ENCODE results near the gene CABP1. TPM values are rescaled to one million over a fixed set of nuclear protein-coding genes. Genes with fewer than 3 reads are reported as not detected.
A peak's percentile ranks its signal among the peaks of the same experiment; 100 is the strongest.

The CABP1 gene
- total RNA-seq, 1 donor from 2014 or later, result 0.47 TPM

GRCh38 chr12:120686151-120686689 is 45.8 kb downstream of the CABP1 start:
- Mint-ChIP-seq H3K27ac (peak overlapping the region; percentile 93), H3K9me3 (no peaks in the 10 kb centered on the region), H3K27me3 (ENCODE audit: insufficient read depth, low read depth) (peaks cover 7% of the 10 kb centered on the region), H3K4me3 (peak overlapping the region; percentile 95), H3K4me1 (peaks cover 33% of the 10 kb centered on the region), H3K36me3 (no peaks in the 10 kb centered on the region)
- Histone ChIP-seq H3K27me3 (no peaks in the 10 kb centered on the region), H3K4me1 (peaks cover 18% of the 10 kb centered on the region), H3K4me3 (peak overlapping the region; percentile 91), H3K27ac (peak overlapping the region; percentile 99), H3K9ac (peak overlapping the region; percentile 90), H3K9me3 (ENCODE audit: low read depth) (no peaks in the 10 kb centered on the region), H4K20me1 (ENCODE audit: low read depth) (peaks cover 38% of the 10 kb centered on the region), H3K36me3 (no peaks in the 10 kb centered on the region), H3K79me2 (ENCODE audit: low read depth) (peaks cover 42% of the 10 kb centered on the region), H3K4me2 (peak overlapping the region; percentile 93), H2AFZ (replicated peaks) (peak overlapping the region; percentile 98), H3F3A (ENCODE audit: low read depth) (peaks cover 20% of the 10 kb centered on the region)
- peak; percentile 100 for DNase-seq (ENCODE audit: low spot score)
- no peak for TF ChIP-seq EZH2 (IDR thresholded peaks at IDR 0.05)
- no peak for TF ChIP-seq CTCF (IDR thresholded peaks at IDR 0.05)
- no peak for TF ChIP-seq EZH2phosphoT487 (IDR thresholded peaks at IDR 0.05)

- Mint-ChIP-seq H3K27me3 (ENCODE audit: insufficient read depth, low read depth) (peaks cover 7% of the 10 kb centered on the region), H3K4me1 (peaks cover 39% of the 10 kb centered on the region), H3K27ac (peak within 1 kb of the TSS; percentile 93), H3K4me3 (peak within 1 kb of the TSS; percentile 95), H3K36me3 (no peaks in the 10 kb centered on the region), H3K9me3 (no peaks in the 10 kb centered on the region)
- Histone ChIP-seq H3F3A (ENCODE audit: low read depth) (peaks cover 20% of the 10 kb centered on the region), H3K79me2 (ENCODE audit: low read depth) (peaks cover 49% of the 10 kb centered on the region), H3K27ac (peak within 1 kb of the TSS; percentile 99), H3K4me2 (peak within 1 kb of the TSS; percentile 99), H3K9me3 (ENCODE audit: low read depth) (no peaks in the 10 kb centered on the region), H3K4me1 (peaks cover 18% of the 10 kb centered on the region), H3K27me3 (no peaks in the 10 kb centered on the region), H3K9ac (peak within 1 kb of the TSS; percentile 90), H2AFZ (replicated peaks) (peak within 1 kb of the TSS; percentile 98), H4K20me1 (ENCODE audit: low read depth) (peaks cover 45% of the 10 kb centered on the region), H3K36me3 (no peaks in the 10 kb centered on the region), H3K4me3 (peak within 1 kb of the TSS; percentile 91)
- no peak for TF ChIP-seq EZH2phosphoT487 (IDR thresholded peaks at IDR 0.05)
- peak; percentile 24 for TF ChIP-seq EZH2 (IDR thresholded peaks at IDR 0.05)
- TF ChIP-seq CTCF (IDR thresholded peaks at IDR 0.05), result peak; percentile 27
- DNase-seq (ENCODE audit: low spot score), result peak; percentile 99
Observed at GRCh38 chr12:120686690-120687577, 46.5 kb downstream of the CABP1 start, which contains the start of gene MLEC. Gene MLEC (plus strand): TSS chr12:120687149. CDS start chr12:120687297, 148 bp downstream.

GRCh38 chr12:120687578-120688289 is 47.3 kb downstream of the CABP1 start:
- H3K4me1 ChIP-seq, result peaks cover 18% of the 10 kb centered on the region
- H3K27me3 Mint-ChIP-seq (ENCODE audit: insufficient read depth, low read depth), result peaks cover 7% of the 10 kb centered on the region

More at GRCh38 chr12:120687578-120688289, 47.3 kb downstream of the CABP1 start:
- Histone ChIP-seq H2AFZ (replicated peaks) (no peak overlapping the region), H3K9me3 (ENCODE audit: low read depth) (no peaks in the 10 kb centered on the region), H4K20me1 (ENCODE audit: low read depth) (peaks cover 53% of the 10 kb centered on the region), H3K9ac (peak overlapping the region; percentile 75), H3F3A (ENCODE audit: low read depth) (peaks cover 24% of the 10 kb centered on the region), H3K36me3 (no peaks in the 10 kb centered on the region), H3K4me3 (peak overlapping the region; percentile 91), H3K27me3 (no peaks in the 10 kb centered on the region), H3K79me2 (ENCODE audit: low read depth) (peaks cover 57% of the 10 kb centered on the region), H3K4me2 (peak overlapping the region; percentile 99), H3K27ac (no peak overlapping the region)
- H3K4me3 Mint-ChIP-seq, result peak overlapping the region; percentile 94
- TF ChIP-seq EZH2phosphoT487 (IDR thresholded peaks at IDR 0.05) (no peak), CTCF (IDR thresholded peaks at IDR 0.05) (no peak), EZH2 (IDR thresholded peaks at IDR 0.05) (no peak)
- peak; percentile 62 for DNase-seq (ENCODE audit: low spot score)
- no peaks in the 10 kb centered on the region for H3K36me3 Mint-ChIP-seq
- no peaks in the 10 kb centered on the region for H3K9me3 Mint-ChIP-seq
- H3K4me1 Mint-ChIP-seq, result peaks cover 47% of the 10 kb centered on the region
- H3K27ac Mint-ChIP-seq, result peak overlapping the region; percentile 6

All from neural progenitor cell (in vitro differentiated cells).